Parathyroid adenoma (tissue), 2 donors: Measurements from ENCODE around the gene CYTH2.

Experiments used
- H2AFZ ChIP-seq: fragments of 300-600 bp; sonication (generic); one replicate; pipeline ENCODE4 v1.7.0; 2017; ENCODE audit warnings: antibody characterized with exemption, mild to moderate bottlenecking
- H3K27ac ChIP-seq: fragments of 300-600 bp; sonication (generic); one replicate; pipeline ENCODE4 v1.7.0; 2017
- H3K27me3 ChIP-seq: fragments of 300-600 bp; sonication (generic); one replicate; pipeline ENCODE4 v1.7.0; 2017; ENCODE audit warnings: low read length; ENCODE audit not compliant: control insufficient read depth, insufficient read depth
- H3K36me3 ChIP-seq: fragments of 300-600 bp; sonication (generic); one replicate; pipeline ENCODE4 v1.7.0; 2017; ENCODE audit warnings: low read length; ENCODE audit not compliant: control insufficient read depth, insufficient read depth
- H3K4me1 ChIP-seq: fragments of 300-600 bp; sonication (generic); one replicate; pipeline ENCODE4 v1.7.0; 2017; ENCODE audit warnings: control low read depth
- H3K4me2 ChIP-seq: fragments of 300-600 bp; sonication (generic); one replicate; pipeline ENCODE4 v1.7.0; 2017; ENCODE audit warnings: low read length
- H3K4me3 ChIP-seq: fragments of 300-600 bp; sonication (generic); one replicate; pipeline ENCODE4 v1.7.0; 2017; ENCODE audit warnings: low read depth, low read length
- H3K79me2 ChIP-seq: fragments of 300-600 bp; sonication (generic); one replicate; pipeline ENCODE4 v1.7.0; 2017; ENCODE audit warnings: control low read depth
- H3K9ac ChIP-seq: fragments of 300-600 bp; sonication (generic); one replicate; pipeline ENCODE4 v1.7.0; 2017; ENCODE audit warnings: mild to moderate bottlenecking
- H3K9me3 ChIP-seq: fragments of 300-600 bp; sonication (generic); one replicate; pipeline ENCODE4 v1.7.0; 2017; ENCODE audit warnings: low read length; ENCODE audit not compliant: control insufficient read depth
- TF ChIP-seq, protein P1 (sequence below): fragments of 300-600 bp; sonication (generic); IDR thresholded peaks from one replicate; pipeline ENCODE4 v1.7.0; 2017; ENCODE audit warnings: antibody characterized with exemption, mild to moderate bottlenecking
- donor health status: primary hyperparathyroidism.

The CYTH2 gene

DNA sequence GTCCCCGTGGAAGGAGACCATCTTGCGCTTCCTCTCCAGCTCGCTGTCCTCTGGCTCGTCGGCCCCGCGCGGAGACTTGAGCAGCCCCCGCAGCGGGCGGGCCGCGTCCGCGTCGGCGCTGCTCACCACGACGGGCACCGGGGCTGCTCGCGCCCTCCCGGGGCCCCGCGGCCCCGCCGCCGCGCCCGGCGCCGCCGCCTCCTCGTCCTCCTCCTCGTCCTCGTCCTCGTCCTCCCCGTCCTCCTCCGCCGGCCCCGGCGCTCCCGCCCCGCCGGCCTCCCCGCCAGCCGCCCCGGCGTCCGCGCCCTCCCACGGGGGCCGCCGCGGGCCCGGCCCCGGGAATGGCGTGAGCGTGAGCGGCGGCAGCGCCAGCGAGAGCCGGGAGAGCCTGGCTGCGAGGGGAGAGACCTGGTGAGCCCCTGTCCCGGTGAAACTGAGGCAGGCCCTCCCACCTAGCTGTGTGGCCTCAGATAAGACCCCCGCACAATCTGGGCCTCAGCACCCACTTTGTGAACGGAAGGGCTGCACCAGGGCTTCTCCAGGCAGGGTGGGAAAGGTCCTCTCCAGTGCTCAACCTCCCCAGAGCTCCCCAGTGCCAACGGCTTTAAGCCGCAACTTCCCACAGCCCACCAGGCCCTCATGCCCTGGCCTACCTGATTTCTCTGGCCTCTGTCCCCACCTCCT is 24.7 kb downstream of the CYTH2 start:
- Histone ChIP-seq H3K4me2 (peak overlapping the region; percentile 97), H3K79me2 (no peaks in the 10 kb centered on the region), H3K9me3 (no peaks in the 10 kb centered on the region), H3K4me1 (no peaks in the 10 kb centered on the region), H3K27me3 (no peaks in the 10 kb centered on the region), H3K9ac (no peak overlapping the region), H2AFZ (peak overlapping the region; percentile 90), H3K4me3 (peak overlapping the region; percentile 71), H3K36me3 (no peaks in the 10 kb centered on the region), H3K27ac (peak overlapping the region; percentile 42)
- TF ChIP-seq, protein P1, sequence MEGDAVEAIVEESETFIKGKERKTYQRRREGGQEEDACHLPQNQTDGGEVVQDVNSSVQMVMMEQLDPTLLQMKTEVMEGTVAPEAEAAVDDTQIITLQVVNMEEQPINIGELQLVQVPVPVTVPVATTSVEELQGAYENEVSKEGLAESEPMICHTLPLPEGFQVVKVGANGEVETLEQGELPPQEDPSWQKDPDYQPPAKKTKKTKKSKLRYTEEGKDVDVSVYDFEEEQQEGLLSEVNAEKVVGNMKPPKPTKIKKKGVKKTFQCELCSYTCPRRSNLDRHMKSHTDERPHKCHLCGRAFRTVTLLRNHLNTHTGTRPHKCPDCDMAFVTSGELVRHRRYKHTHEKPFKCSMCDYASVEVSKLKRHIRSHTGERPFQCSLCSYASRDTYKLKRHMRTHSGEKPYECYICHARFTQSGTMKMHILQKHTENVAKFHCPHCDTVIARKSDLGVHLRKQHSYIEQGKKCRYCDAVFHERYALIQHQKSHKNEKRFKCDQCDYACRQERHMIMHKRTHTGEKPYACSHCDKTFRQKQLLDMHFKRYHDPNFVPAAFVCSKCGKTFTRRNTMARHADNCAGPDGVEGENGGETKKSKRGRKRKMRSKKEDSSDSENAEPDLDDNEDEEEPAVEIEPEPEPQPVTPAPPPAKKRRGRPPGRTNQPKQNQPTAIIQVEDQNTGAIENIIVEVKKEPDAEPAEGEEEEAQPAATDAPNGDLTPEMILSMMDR = no peak

DNA sequence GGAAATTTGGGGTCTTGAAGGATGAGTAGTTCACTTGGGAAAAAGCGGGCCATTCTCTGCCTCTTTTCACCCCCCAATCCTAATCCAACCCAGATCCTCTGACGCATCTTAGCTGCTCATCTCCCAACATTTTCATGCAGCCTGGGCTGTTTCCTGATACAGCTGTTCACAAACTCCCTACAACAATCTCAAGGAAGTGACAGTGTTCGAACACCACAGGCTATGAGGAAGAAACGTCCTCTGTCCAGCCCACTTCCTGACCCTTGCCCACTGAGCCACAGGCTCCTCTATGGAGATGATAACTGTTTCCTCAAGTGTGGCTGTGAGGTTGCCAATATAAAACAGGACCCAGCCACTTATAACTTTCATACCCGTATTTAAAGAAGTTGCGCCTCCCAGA is 26.2 kb downstream of the CYTH2 start:
- Histone ChIP-seq H3K27me3 (no peaks in the 10 kb centered on the region), H2AFZ (no peak overlapping the region), H3K4me1 (no peaks in the 10 kb centered on the region), H3K4me3 (no peak overlapping the region), H3K79me2 (no peaks in the 10 kb centered on the region), H3K9ac (no peak overlapping the region), H3K4me2 (no peak overlapping the region), H3K27ac (no peak overlapping the region), H3K36me3 (no peaks in the 10 kb centered on the region), H3K9me3 (no peaks in the 10 kb centered on the region)
- TF ChIP-seq, protein P1 = no peak

DNA sequence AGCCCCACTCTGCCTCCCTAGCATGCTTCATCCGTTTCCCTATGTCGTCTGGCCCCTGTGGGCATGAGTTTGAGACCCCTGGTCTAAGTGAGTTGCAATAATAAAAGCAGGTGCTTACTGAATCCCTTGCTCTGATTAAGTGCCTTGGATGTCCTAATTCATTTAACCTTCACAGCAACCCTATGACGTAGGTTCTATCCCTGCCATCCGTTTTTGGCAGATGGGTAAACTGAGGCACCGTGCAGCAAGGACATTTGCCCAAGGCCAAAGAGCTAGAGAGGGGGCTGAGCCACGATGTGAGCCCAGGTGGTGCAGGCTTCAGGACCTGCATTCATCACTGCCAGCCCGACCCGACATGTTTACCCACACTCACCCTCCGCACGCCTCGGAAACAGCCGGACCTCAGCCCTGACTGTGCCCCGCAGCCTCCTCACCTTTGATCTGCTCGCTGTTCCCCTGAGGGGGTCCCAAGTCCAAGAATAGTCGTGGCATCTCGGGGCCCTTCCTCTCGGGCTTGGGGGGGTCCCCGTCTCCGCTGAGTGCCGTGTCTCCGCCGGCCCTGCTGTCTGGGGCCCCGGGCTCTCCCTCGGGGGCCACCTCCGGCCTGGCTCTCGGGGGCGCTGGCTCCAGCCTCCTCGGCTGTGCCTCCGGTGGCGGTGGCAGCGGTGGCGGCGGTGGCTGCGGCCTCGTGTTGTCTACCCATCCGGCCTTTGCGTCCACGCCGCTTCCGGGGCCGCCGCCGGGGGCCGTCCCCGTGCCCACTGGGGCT is 28.0 kb downstream of the CYTH2 start:
- Histone ChIP-seq H3K36me3 (no peaks in the 10 kb centered on the region), H3K27me3 (no peaks in the 10 kb centered on the region), H3K4me1 (no peaks in the 10 kb centered on the region), H3K4me3 (no peak overlapping the region), H3K9me3 (no peaks in the 10 kb centered on the region), H3K79me2 (no peaks in the 10 kb centered on the region), H3K9ac (no peak overlapping the region), H3K27ac (no peak overlapping the region), H2AFZ (no peak overlapping the region), H3K4me2 (no peak overlapping the region)
- TF ChIP-seq, protein P1 = no peak

DNA sequence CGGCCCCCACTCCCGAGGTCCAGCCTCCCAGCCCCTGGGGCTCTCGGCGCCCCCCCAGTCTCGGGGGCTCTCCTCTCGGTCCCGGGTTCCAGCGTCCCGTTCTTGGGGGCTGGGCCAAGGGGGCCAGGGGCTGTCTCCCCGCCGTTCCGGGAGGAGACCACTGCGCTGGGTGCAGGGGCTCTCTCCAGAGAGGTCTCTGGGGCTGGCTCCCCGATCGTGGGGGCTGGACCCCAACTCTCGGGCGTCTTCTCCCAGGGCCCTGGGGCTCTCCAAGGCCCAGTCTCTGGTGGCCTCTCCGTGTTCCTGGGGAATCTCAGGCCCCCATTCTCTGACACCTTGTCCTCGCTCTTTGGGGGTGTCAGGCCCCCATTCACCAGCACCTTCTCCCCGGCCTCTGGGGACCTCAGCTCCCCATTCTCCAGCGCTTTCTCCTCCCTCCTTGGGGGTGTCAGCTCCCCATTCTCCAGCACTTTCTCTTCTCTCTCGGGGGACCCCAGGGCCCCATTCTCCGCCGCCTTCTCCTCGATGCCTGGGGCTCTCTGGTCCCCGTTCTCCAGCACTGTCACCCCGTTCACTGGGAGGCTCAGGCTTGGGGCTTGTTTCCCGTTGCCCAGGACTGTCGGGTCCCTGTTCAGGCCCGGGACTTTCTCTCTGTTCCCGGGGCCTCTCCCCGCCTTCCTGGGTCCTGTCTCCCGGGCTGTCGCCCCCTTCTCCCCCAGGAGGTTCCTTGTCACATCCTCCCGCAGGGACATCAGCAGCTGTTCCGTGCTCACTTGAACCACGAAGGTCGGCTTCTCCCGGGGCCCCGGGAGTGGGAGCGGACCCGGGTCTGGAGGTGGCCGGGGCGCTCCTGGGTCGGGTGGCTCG is 28.8 kb downstream of the CYTH2 start:
- no peaks in the 10 kb centered on the region for H3K4me1 ChIP-seq
- no peaks in the 10 kb centered on the region for H3K79me2 ChIP-seq
- H3K27me3 ChIP-seq = no peaks in the 10 kb centered on the region

More for the DNA sequence above, 28.8 kb downstream of the CYTH2 start:
- no peaks in the 10 kb centered on the region for H3K9me3 ChIP-seq
- TF ChIP-seq, protein P1 = no peak
- no peaks in the 10 kb centered on the region for H3K36me3 ChIP-seq
- H3K9ac ChIP-seq = no peak overlapping the region
- no peak overlapping the region for H3K27ac ChIP-seq
- no peak overlapping the region for H3K4me2 ChIP-seq
- no peak overlapping the region for H3K4me3 ChIP-seq
- no peak overlapping the region for H2AFZ ChIP-seq
